GM21515 (cell line): ENCODE measurements around the gene NOL12.
"Not testable (repeated sequence)": the region's sequence is repeated elsewhere in the genome, so short reads cannot be mapped to it uniquely, and the experiment has no call there.

ENCODE experiments used
- ATAC-seq: cut with Tn5 transposase; IDR thresholded peaks from one replicate; pipeline ENCODE4 v1.9.1; 2021; ENCODE audit not compliant: unreplicated experiment

The NOL12 gene

GRCh38 chr22:37678372-37678771 lies 7.8 kb upstream of the NOL12 start:
- ATAC-seq: no peak

DNA sequence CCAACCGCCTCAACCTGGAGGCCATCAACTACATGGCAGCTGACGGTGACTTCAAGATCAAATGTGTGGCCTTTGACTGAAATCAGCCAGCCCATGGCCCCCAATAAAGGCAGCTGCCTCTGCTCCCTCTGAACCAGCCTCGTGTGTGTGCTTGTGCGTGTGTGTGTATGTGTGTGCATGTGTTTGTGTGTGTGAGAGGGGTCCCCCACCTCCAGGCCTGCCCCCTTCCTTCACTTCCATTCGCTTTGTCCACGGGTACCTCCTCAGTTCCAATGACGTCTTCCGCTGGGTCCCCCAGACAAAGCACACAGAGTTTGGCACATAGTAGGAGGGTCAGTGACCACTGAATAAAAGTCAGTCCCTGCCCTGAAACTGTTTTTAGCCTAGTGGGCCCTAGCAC lies 6.5 kb upstream of the NOL12 start:
- ATAC-seq: no peak

DNA sequence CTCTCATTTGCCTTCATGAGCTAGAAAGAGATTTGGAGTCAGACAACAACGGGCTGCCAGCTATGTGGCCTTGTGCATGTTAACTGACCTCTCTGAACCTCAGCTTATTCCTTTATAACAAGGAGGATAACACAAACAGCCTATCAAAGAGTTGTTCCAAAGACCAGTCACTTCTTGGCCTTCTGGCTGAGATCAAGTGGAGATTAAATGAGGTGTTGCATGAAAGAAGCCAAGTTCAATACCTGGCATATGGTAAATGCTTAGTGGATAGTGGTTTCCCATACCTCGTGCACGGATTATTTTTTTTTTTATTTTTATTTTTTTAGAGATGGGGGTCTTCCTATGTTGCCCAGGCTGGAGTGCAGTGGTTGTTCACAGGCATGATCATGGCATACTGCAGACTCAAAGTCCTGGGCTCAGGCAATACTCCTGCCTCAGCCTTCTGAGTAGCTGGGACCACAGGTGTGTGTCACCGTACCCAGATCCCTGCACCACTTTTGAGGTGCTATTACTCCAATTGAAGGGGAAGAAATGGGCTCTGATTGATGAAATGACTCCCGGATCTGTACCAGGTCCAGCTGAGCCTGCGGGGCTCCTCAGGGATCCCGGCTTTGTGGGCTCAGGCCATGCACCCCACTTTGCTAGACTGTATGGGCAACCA lies 5.8 kb upstream of the NOL12 start:
- no peak for ATAC-seq

GRCh38 chr22:37681001-37681424 lies 5.1 kb upstream of the NOL12 start:
- no peak for ATAC-seq

GRCh38 chr22:37681556-37682049 lies 4.5 kb upstream of the NOL12 start:
- no peak for ATAC-seq

- ATAC-seq: no peak
These were observed 1.1 kb upstream of the NOL12 start for GRCh38 chr22:37684803-37685615.

DNA sequence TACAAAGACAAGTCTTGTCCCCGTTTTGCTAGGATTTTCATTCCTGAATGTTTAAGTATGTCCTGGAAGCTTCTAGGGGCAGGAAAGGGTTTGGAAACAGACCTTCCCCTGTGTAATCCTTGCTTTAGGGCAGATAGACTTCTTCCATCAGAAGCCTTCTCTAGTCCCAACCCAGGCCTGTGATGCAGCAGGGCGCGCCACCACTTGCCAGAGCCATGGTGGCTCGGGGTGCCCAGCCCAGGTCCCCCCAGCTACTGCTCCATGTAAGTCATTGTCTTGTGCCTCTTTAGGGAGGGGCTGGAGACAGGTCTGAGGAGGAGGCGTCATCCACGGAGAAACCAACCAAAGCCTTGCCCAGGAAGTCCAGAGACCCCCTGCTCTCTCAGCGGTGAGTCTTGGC lies 4.3 kb downstream of the NOL12 start:
- no peak for ATAC-seq

DNA sequence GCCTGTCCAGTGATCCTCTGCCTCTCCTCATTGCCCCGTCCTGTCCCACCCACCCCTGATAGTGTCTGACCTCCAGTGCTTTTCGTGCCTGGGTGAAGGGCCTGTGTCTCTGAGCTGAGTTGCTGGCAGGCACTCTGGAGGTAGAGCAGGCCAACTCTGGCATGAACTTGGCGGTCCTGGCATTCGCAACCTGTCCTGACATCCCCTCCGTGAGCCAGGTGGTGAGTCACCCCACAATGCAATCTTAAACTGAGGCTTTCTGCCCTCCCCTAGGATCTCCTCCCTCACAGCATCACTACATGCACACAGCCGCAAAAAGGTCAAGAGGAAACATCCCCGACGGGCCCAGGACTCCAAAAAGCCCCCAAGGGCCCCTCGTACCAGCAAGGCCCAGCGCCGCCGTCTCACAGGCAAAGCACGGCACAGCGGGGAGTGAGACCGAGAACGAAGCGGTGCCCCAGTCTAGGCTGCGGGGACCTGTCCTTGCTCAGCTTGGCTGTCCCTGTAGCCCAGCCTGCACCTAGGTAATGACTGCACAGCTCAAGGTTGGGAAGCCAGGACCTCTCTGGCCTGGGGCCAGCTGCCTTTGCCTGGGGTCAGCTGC lies 4.9 kb downstream of the NOL12 start:
- no peak for ATAC-seq

DNA sequence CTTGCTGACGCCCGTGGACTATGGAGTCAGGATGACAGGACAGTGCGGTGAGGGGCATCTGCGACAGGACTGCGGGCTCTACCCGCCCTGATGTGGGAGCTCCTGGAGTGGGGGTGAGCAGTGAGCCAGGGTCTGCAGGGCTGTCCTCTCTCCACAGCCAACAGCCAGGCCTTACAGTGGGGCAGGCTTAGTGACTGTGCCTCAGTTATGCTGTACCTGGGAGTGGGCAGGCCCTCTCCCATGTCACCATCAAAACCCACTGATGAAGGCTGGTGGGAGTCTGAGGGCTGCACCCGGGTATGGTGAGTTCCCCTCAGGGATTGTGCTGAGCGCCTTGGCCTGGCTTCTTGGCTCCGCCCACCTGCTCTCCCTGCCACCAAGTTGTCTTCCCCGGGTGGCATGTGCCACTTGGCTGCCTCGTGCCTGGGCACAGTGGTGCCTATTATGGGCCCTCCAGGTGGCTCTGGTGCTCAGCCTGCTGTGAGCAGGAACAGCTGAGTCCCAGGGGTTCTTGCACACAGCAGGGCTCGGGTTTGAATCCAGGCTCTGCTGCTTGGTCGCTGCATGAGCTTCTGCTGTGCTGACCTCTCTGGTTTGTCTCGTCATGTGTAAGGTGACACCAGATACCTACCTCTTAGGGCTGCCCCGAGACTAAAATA lies 6.6 kb downstream of the NOL12 start:
- ATAC-seq: no peak

- ATAC-seq: not testable (repeated sequence)
These were observed 8.0 kb downstream of the NOL12 start for GRCh38 chr22:37694131-37694530.

DNA sequence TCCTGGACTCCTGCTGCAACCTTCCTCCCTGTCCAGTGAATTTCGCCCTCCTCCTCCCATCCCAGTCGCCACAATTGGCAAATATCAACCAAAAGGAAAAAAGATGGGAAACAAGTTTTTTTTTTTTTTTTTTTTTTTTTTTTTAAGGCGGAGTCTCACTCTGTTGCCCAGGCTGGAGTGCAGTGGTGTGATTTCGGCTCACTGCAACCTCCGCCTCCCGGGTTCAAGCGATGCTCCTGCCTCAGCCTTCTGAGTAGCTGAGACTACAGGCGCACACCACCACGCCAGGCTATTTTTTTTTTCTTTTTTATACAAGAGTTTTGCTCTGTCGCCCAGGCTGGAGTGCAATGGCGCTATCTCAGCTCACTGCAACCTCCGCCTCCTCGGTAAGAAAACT lies 10.1 kb downstream of the NOL12 start:
- not testable (repeated sequence) for ATAC-seq

GRCh38 chr22:37696657-37697537 lies 10.8 kb downstream of the NOL12 start, which contains the start of gene TRIOBP:
TSS of gene TRIOBP (plus strand) at chr22:37697048. CDS start at chr22:37701366, 4,318 bp downstream.
- peak; percentile 83 for ATAC-seq

DNA sequence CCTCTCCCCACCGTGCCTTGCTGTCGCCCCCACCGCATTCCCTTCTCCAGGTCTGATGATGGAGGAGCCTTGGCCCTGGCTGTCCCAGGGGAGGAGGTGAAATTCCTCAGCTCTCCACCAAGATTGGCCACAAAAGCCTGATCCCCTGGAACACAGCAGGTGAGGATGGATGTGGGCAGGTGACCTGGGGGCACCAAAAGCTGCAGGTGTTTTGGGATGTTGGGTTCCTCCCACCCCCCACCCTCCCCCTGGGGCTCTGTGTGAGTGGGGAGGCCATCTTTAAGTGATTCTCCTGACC lies 11.3 kb downstream of the NOL12 start:
- ATAC-seq: no peak

GRCh38 chr22:37701141-37701786 lies 15.1 kb downstream of the NOL12 start:
- no peak for ATAC-seq

DNA sequence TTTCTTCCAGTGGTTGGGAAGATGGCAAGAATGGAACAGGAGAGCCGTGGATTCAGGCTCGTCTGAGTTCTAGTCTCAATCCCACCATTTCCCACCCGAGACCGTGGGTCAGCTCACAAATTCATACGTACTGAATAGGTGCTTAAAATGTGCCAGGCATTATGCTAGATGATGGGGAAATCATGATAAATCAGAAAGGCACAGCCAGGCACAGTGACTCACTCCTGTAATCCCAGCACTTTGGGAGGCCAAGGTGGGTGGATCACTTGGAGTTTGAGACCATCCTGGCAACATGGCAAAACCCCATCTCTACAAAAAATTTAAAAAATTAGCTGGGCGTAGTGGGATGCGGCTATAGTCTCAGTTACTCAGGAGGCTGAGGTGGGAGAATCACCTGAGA lies 17.8 kb downstream of the NOL12 start:
- ATAC-seq: no peak

GRCh38 chr22:37704645-37705044 lies 18.5 kb downstream of the NOL12 start:
- ATAC-seq: no peak

- ATAC-seq: no peak
These were observed 19.1 kb downstream of the NOL12 start for GRCh38 chr22:37705205-37705604.

DNA sequence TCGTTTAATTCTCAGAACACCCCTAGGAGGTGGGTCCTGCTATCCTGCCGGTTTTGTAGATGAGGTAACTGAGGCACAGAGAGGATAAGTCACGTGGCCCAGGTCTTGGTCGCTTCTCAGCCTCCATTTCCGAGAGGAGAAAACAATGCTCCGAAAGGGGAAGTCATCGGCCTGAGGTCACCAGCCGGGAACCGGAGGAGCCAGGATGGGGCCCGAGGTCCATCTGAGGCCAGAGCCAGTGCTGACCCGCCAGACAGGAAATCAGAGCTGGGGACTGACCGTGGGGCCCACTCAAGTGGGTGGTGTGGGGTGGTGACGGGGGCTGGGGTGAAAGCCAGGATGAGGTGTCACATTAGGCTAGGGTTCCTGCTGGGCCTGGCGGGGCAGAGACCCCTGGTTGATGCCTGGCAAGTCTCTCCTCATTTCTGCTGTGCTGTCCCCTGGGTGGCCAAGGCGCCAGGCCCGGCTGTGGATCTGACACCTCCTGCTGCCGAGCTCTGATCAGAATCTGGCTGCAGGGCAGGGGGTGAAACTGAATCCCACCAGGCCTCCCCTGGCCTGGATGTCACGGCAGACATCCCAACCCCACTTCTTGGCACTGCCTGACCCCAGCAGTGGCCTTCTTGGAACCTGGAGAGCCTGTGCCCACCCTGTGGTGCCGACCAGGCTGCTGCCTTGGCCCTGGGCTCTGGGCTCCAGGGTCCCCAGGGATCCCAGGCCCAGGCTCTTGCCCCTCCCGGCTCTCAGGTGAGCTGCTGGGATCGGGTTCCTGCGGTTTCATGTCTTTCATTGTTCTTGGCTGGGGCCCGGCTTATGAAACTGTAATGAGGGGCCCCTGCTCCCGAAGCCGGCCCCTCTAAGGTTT lies 22.7 kb downstream of the NOL12 start:
- no peak for ATAC-seq

- ATAC-seq: no peak
These were observed 23.3 kb downstream of the NOL12 start for GRCh38 chr22:37709445-37709765.
